DMS 273 treated with DMSO at 0.1 percent for 48 hours (cell line): ENCODE results near the gene TBCCD1.
"Not testable (repeated sequence)": the region's sequence is repeated elsewhere in the genome, so short reads cannot be mapped to it uniquely, and the experiment has no call there.

ENCODE experiments used
- DNase-seq: peaks from one replicate; lab custom pipeline; 2025; lab: John Stamatoyannopoulos, UW

TBCCD1 gene

DNA sequence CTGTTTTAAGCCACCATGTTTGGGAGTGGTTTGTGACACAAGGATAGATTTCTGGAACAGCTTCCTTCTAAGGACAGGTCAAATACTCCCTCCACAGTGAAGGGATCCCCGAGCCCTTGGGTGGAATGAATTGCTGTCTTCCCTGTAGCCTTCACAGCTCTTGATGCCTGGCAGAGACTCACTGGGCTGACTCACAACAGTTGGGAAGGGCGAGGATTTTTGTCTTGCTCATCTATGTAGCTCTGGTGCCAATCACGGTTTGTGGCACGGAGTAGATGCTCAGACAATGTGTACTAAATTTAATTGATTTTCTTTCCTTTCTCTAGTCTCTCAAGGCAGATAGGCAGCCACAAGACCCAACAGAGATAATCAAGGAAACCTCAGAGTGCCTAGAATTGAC, 49.9 kb downstream of the TBCCD1 start:
- DNase-seq, result no peak

DNA sequence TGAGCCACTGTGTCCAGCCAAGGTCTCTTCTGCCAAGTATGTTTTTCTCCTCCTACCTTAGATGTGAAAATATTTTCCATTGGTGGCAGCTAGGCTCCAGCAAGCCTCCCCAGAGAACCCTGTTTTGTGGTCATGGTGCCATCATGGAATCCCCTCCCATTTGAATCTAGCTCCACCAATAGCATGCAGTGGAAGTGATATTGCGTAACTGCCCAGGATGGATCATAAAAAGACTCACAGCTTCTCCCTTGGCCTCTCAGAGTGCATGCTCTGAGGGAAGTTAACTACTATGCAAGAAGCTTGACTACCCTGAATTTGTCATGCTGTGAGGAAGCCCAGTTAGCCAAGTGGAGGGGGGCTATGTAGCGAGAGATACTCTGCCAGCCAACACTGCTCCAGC, 50.5 kb downstream of the TBCCD1 start:
- DNase-seq, result no peak

- no peak for DNase-seq
Measured at GRCh38 chr3:186515125-186515524, 52.0 kb downstream of the TBCCD1 start.

DNA sequence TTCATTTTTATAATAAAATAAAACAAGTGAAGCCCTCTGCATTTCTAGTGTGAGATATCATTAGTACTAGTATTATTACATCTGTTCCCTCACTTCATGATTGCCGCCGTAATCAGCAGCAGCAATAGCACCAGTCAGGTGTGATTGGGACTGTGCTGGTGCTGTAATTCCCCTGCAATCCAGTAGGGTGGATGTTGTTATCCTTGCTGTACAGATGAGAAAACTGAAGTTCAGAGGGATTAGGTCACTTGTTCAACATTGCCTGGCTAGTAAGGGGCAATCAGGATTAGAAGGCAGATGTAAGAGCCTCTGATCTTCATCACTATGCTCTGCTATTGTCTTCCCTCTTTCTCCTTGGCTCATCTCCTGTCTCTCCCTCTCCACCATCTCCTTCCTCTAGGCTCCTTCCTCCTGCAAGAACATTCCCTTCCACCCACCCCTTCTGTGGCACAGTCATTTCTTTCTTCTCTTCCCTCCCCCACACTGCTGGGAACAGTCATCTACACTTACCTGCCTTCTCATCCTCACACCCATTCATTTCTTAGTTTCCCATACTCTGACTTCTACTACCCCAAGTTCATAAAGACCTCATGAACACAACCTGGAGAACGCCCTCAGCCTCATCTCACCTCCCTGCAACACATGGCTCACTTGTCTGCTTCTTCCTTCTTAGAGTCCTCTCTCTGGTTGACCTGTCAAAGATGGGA, 52.7 kb downstream of the TBCCD1 start:
- no peak for DNase-seq

GRCh38 chr3:186513386-186513785, 53.8 kb downstream of the TBCCD1 start:
- DNase-seq, result no peak

DNA sequence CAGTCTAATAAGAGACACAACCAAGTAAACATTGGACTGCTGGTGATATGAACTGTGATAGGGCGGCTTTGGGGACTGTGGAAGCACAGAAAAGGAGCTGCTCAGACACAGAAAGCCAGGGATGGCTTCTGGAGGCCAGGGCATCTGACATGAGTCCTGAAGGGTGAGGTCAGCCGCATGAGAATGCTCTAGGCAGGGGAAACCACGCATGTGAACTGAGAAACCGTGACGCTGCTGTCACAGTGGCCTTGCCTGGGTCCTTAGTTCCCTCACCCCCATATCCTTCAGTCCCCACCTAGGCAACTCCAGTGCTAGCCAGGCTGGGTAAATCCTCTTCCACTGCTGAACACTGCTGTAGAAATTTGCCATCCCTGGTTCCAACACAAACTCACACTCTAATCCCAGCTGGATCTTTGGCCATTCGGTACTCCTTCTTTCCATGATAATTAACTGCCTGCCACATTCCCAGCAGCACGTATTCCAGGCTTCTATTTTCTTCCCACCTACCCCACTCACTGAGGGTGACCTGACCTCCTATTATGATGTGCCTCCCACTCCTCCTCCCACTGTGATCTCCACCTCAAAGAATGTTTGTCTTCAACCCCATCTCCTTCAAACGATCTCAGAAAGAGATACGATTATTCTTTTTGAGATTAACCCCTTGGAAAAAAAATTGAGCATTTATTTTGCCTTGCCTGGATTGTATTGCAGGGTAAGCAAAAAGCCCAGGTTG, 54.4 kb downstream of the TBCCD1 start:
- no peak for DNase-seq

DNA sequence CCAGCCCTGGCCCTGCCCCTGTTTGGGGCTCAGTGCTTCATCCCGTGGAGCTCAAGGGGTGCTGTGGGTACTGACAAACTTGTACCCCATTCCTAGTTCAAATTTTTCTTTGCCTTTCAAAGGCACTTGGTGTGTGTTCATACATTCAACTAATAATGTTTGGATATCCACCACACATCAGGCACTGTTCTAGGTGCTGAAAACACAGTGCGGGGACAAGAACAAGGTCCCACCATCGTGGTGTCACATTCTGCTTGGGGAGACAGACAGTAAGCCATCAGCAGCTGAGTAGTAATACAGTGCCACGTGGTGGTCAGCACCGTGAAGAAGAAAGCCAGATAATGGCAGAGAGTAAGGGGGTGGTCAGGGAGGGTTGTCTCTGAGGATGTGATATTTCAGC, 55.4 kb downstream of the TBCCD1 start:
- DNase-seq, result no peak

DNA sequence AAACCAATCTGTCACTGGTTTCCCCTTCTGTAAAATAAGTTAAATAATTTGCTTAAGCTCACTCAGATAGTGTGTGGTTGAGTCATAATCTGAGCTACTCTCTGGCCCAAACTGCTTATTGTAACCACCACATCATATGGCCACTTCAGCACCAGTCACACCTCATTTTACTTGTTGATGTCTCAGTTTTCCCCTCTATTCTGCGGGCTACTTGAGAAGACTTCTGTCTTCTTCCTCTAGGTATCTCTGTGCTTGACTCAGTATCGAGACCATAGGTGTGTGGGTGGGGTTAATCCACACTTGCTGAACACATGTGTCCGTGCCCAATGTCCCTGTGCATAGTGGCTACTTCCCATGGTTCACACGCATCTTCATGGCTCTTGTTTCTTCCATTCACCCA, 55.9 kb downstream of the TBCCD1 start:
- DNase-seq, result no peak

GRCh38 chr3:186510374-186511079, 56.6 kb downstream of the TBCCD1 start:
- DNase-seq, result no peak

- DNase-seq, result no peak
Measured at GRCh38 chr3:186509423-186509822, 57.7 kb downstream of the TBCCD1 start.

DNA sequence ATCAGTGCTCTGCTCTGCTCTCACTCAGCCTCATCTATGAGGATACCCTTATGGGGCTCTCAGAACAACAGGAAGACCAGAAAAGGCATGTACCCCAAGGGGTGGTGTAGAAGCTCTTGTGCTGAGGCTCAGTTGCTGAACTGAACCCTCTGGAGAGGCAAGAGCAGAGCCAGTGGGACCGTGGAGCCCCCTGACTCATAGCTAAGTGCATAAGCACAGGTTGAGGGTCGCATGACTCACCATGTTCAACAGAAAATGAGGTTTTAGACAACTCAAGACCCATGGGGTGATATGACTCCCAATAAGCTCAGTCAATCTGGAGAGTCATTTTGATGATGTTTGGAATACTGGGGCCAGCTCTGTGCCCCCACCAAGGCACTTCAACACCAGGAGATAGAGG, 60.3 kb downstream of the TBCCD1 start:
- no peak for DNase-seq

DNA sequence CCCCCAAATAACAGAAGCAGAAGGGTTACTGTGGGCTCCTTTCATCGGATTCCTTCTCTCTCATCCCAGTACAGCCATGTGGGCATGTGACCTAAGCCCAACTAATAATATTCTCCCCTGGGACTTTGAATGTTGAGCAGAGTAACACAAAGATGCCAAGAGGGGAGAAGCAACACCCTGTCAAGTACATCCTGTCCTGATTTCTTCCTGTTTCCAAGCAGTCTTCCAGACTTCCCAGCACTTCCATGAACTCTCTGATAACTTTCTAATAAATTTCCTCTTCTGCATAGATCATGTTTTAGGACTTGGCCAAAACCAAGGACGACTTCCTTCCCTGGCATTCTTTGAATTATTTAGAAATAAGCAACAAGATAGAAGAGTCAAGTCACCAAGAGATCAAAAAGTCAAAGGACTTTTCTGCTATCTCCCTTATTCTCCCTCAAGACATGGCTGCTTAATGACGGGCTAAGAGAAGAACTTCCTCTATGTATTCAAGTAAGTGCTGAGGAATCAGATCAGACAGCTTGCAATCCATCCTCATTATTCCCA, 60.9 kb downstream of the TBCCD1 start:
- no peak for DNase-seq

- DNase-seq, result no peak
Measured at GRCh38 chr3:186502966-186503712, 64.0 kb downstream of the TBCCD1 start.

DNA sequence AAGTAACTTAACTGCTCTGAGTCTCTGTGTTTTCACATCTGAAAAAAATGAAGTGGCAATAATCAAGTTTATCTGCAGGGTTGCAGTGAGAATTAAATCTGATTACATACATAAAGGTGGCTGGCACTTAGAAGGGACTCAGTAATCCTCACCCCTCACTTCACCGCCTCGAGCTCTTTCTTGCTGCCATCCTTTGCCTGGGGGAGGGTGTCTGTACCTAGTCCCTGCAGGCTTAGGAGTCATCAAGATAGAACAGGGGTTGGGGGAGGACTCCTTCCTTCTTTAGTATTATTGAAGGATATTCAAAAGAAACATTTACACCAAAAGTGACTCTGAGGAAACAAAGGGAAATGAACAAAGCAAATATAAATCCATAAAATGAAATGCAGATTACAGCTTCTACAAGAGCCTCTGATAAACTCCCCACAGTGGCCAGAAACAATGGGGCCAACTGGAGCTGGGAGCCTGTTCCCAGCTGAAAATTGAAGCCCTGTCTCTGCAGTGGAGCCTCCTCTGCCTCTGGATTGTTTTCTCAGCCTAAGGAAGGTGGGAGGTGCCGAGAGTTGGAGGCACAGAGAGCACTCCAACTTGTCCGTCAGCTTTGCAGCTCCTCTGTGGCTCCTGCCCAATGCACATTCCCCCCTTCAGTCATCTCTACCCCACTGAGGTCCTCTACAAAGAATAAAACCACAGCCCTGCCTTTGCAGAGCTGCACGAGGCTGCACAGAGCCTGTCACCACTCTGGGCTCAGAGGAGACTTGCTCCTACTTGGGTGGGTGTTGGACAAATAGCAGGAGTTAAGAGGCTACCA, 64.8 kb downstream of the TBCCD1 start:
- DNase-seq, result no peak

DNA sequence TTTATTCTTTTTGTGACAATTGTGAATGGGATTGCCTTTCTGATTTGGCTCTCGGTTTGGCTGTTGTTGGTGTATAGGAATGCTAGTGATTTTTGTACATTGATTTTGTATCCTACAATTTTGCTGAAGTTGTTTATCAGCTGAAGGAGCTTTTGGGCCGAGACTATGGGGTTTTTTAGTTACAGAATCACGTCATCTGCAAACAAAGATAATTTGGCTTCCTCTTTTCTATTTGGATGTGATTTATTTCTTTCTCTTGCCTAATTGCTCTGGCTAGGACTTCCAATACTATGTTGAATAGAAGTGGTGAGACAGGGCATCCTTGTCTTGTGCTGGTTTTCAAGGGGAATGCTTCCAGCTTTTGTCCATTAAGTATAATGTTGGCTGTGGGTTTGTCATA, 67.2 kb downstream of the TBCCD1 start:
- not testable (repeated sequence) for DNase-seq

DNA sequence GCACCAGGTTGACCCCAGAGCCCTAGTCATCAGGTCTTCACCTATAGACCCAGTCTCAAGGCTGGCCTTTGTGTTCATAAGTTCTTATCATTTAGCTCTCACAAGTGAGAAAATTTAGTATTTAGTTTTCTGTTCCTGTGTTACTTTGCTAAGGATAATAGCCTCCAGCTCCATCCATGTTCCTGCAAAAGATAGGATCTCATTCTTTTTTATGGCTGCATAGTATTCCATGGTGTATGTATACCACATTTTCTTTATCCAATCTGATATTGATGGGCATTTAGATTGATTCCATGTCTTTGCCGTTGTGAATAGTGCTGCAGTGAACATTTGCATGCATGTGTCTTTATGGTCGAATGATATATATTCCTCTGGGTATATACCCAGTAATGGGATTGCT, 69.1 kb downstream of the TBCCD1 start:
- not testable (repeated sequence) for DNase-seq

- no peak for DNase-seq
Measured at GRCh38 chr3:186497608-186498007, 69.5 kb downstream of the TBCCD1 start.

DNA sequence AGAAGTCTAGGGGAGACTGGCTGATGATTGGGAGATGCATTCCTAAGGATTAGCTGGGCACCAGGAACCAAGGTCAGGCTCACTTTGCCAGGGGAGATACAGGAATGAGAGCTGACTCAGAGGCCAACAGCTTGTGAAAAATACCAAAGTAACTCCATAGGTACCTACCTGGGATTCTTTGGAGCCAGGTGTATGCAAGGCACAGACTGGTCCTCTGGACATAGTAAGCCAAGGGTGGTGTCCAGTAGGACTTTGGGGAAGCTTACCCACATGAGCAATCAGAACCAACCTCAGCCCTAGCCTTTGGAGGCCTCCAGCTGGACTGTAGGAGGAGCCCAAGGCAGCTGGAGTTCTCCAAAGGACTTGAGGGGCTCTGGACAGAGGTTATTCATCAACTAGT, 70.5 kb downstream of the TBCCD1 start:
- DNase-seq, result no peak
